Type B pancreatic cell (in vitro differentiated cells): ENCODE data around the gene SIPA1L3. TPM values are rescaled to one million over a fixed set of nuclear protein-coding genes. Genes with fewer than 3 reads are reported as not detected.

Source experiments
- DNase-seq: peaks from one replicate; pipeline ENCODE4 v3.0.0; 2021; ENCODE audit warnings: mixed read lengths; ENCODE audit not compliant: unreplicated experiment; ENCODE audit errors: extremely low spot score
- H3K27ac Mint-ChIP-seq: 2 replicates; pipeline ENCODE4 v1.8.0; 2021; ENCODE audit warnings: mild to moderate bottlenecking, mixed read lengths
- H3K27me3 Mint-ChIP-seq: 2 replicates; pipeline ENCODE4 v1.8.0; 2021; ENCODE audit warnings: mixed read lengths
- H3K36me3 Mint-ChIP-seq: 2 replicates; pipeline ENCODE4 v1.8.0; 2021; ENCODE audit warnings: mixed read lengths
- H3K4me1 Mint-ChIP-seq: one replicate; pipeline ENCODE4 v1.8.0; 2021; ENCODE audit warnings: mixed read lengths; ENCODE audit not compliant: unreplicated experiment
- H3K4me3 Mint-ChIP-seq: 2 replicates; pipeline ENCODE4 v1.8.0; 2021; ENCODE audit warnings: mild to moderate bottlenecking, mixed read lengths
- H3K9me3 Mint-ChIP-seq: 2 replicates; pipeline ENCODE4 v1.8.0; 2021; ENCODE audit warnings: mixed read lengths
- total RNA-seq: library from RNA; stranded (reverse); gene quantifications from 2 replicates; pipeline ENCODE4 v1.2.1, GENCODE V29; 2021; ENCODE audit warnings: low replicate concordance
- TF ChIP-seq, protein P1 (sequence below): fragments of 200-600 bp; sonication (generic); conservative IDR thresholded peaks from 2 replicates; pipeline ENCODE4 v1.5.0; 2021; ENCODE audit warnings: antibody characterized with exemption, mild to moderate bottlenecking

The SIPA1L3 gene
- total RNA-seq, 1 donor from 2014 or later: 53.7 TPM

DNA sequence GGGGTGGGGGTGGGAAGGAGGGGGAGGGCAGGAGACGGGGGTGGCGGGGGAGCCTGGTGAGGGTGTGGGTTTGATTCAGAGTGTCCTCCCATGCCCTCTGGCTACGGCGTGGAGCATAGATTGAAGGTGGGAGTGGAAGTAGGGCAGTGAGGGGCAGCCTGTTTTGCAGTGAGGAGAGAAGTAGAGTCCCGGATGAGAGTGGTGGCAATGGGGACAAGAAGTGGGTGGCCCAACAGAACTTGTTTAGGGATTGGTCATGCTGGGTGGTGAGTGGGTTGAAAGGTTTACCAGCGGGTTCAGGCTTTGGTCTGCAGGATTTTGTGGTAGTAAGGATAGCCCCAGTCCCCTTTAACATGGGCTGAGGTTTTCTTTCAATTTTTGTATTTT is 35.5 kb downstream of the SIPA1L3 start:
- TF ChIP-seq, protein P1, sequence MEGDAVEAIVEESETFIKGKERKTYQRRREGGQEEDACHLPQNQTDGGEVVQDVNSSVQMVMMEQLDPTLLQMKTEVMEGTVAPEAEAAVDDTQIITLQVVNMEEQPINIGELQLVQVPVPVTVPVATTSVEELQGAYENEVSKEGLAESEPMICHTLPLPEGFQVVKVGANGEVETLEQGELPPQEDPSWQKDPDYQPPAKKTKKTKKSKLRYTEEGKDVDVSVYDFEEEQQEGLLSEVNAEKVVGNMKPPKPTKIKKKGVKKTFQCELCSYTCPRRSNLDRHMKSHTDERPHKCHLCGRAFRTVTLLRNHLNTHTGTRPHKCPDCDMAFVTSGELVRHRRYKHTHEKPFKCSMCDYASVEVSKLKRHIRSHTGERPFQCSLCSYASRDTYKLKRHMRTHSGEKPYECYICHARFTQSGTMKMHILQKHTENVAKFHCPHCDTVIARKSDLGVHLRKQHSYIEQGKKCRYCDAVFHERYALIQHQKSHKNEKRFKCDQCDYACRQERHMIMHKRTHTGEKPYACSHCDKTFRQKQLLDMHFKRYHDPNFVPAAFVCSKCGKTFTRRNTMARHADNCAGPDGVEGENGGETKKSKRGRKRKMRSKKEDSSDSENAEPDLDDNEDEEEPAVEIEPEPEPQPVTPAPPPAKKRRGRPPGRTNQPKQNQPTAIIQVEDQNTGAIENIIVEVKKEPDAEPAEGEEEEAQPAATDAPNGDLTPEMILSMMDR: no peak
- peak overlapping the region; percentile 88 for H3K27ac Mint-ChIP-seq
- no peaks in the 10 kb centered on the region for H3K27me3 Mint-ChIP-seq
- H3K4me3 Mint-ChIP-seq: no peak overlapping the region
- H3K36me3 Mint-ChIP-seq: peaks cover 14% of the 10 kb centered on the region
- peaks cover 16% of the 10 kb centered on the region for H3K4me1 Mint-ChIP-seq
- no peak for DNase-seq
- no peaks in the 10 kb centered on the region for H3K9me3 Mint-ChIP-seq

GRCh38 chr19:37943480-37943879 is 36.5 kb downstream of the SIPA1L3 start:
- H3K4me1 Mint-ChIP-seq: peaks cover 20% of the 10 kb centered on the region
- H3K36me3 Mint-ChIP-seq: peaks cover 18% of the 10 kb centered on the region
- H3K9me3 Mint-ChIP-seq: no peaks in the 10 kb centered on the region
- no peaks in the 10 kb centered on the region for H3K27me3 Mint-ChIP-seq
- DNase-seq: no peak
- H3K4me3 Mint-ChIP-seq: no peak overlapping the region
- TF ChIP-seq, protein P1: no peak
- peak overlapping the region; percentile 67 for H3K27ac Mint-ChIP-seq

DNA sequence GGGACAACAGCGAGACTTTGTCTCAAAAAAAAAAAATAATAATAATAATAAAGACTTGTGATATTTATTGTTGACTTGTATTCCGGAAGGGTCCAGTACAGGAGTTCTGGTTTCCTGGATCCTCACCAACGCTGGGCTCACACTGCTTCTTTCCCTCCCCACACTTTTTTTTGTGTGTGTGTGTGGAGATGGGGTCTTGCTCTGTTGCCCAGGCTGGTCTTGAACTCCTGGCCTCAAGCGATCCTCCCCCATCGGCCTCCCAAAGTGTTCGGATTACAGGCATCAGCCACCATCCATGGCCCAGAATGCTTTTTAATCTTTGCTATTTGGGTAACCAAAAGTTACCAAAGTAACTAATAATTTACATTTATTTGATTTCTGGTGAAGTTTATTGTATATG is 39.1 kb downstream of the SIPA1L3 start:
- Mint-ChIP-seq H3K27me3 (no peaks in the 10 kb centered on the region), H3K4me1 (peaks cover 19% of the 10 kb centered on the region), H3K36me3 (peaks cover 16% of the 10 kb centered on the region), H3K27ac (no peak overlapping the region), H3K9me3 (no peaks in the 10 kb centered on the region), H3K4me3 (no peak overlapping the region)
- no peak for DNase-seq
- TF ChIP-seq, protein P1: no peak

- H3K36me3 Mint-ChIP-seq: peaks cover 13% of the 10 kb centered on the region
- peaks cover 9% of the 10 kb centered on the region for H3K4me1 Mint-ChIP-seq
- no peak overlapping the region for H3K4me3 Mint-ChIP-seq
- H3K9me3 Mint-ChIP-seq: no peaks in the 10 kb centered on the region
- TF ChIP-seq, protein P1: no peak
- no peak for DNase-seq
- H3K27ac Mint-ChIP-seq: peak overlapping the region; percentile 30
- no peaks in the 10 kb centered on the region for H3K27me3 Mint-ChIP-seq
These were observed 40.8 kb downstream of the SIPA1L3 start for GRCh38 chr19:37947778-37948177.

DNA sequence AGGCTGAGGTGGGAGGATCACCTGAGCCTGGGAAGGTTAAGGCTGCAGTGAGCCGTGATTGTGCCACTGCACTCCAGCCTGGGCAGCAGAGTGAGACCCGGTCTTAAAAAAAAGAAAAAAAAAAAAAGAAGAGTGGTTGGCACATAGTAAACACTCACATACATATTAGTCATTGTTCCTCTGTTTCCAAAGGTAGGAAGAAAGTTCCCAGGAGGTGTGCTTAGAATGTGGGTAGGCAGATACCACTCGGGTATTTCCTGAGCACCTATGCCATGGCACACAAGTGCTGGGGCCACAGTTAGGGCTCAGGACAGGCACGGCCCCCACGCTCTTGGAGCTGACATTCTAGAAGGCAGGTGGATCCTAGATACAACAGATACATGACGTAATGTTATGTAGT is 41.4 kb downstream of the SIPA1L3 start:
- TF ChIP-seq, protein P1: no peak
- H3K27ac Mint-ChIP-seq: no peak overlapping the region
- peaks cover 13% of the 10 kb centered on the region for H3K36me3 Mint-ChIP-seq
- peaks cover 14% of the 10 kb centered on the region for H3K4me1 Mint-ChIP-seq
- H3K9me3 Mint-ChIP-seq: no peaks in the 10 kb centered on the region
- H3K27me3 Mint-ChIP-seq: no peaks in the 10 kb centered on the region
- H3K4me3 Mint-ChIP-seq: no peak overlapping the region
- DNase-seq: no peak
